ENCODE data around the gene EXOC8.

The EXOC8 gene

DNA sequence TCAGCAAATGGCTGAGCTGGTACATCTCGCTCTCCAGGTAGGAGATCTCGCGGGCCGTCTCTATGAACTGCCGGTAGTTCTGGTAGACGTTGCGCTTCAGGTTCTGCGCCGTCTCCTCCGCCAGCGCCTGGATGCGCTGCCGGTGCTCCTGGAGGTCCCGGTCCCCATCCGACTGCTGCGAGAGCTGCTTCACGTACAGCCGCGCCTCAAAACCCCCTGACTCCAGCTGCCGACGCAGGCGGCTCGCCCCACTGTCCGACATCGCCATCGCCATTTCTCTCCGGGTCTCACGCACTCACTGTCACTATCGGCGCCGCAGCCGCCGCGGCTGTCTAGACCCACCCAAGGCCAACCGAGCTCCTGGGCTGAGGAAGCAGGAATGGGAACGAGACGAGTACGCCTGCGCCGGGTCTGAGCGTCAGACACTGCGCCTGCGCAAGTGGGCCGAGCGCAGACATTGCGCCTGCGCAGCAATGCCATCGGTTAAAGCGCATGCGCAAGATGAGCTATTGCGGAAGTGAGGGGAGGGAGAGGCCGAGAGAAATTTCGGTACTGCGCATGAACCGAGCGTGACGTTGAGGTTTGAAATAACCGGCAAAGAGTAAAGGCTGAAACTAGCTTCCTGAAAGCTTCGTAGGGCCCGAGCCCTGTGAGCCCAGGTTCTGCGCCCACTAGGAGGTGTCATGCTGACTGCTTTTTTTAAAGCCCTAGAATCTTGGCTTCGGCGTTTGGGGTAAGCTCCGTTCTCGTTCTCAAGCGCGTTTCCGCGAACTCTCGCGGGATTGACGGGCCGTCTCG is at the start of gene EXOC8:
TSS of gene EXOC8 (minus strand) at position 381 of the 798 bp plus-strand sequence. CDS start at position 274, 107 bp downstream.
- DNase-seq, result peak; percentile 97 to 99

- no peak for DNase-seq
Observed at GRCh38 chr1:231386466-231386865, 48.8 kb upstream of the EXOC8 start.

GRCh38 chr1:231385416-231385748 is 47.7 kb upstream of the EXOC8 start:
- no peak for DNase-seq

DNA sequence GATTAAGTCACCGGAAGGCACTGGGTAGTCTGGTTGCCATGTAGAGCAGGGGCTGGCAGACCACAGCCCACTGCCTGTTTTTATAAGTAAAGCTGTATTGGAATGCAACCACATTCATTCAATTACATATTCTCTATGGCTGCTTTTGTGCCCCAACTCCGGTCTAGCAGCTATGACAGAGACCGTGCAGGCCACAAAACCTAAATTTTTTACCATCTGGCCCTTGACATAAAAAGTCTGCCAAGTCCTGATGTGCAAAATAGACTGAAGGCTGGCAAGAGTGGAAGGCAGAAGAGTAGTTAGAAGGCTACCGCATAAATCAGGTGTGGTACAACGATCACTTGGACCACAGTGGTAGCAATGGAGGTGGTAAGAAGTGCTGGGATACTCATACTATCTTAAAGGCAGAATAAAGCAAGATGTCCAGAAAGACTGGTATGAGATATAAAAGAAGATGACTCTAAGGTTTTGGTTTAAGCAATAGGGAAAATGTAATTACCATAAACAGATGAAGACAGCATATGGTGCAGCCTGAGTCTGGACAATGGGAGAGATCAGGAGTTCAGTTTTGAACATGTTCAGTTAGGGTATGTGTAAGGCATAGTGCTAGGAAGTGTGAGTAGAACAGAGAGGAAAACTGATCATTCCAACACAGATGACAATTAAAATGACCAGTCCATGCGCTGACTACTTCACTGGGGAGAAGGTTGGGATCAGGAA is 47.2 kb upstream of the EXOC8 start:
- DNase-seq, result no peak

- peak in 1 of 2 donors; percentile 15 for DNase-seq
Observed at GRCh38 chr1:231383159-231383860, 45.7 kb upstream of the EXOC8 start.

DNA sequence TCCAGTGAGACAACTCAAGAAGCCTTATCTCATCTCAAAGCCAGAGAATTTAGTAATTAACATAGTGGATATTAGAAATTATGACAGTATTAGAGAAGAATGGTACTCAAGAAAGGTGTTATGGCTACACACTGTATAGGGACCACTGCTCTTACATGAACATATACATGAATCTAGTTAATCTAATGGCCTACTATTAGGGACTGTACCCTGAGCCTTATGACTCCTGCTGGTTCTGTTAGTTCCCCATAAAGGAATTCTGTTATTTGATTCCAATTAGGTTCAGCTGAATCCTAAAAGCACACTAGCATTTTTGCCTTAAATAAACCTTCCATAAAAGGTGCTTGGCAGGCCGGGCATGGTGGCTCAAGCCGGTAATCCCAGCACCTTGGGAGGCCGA is 44.8 kb upstream of the EXOC8 start:
- DNase-seq, result no peak

- DNase-seq, result no peak
Observed at GRCh38 chr1:231381729-231382128, 44.1 kb upstream of the EXOC8 start.

DNA sequence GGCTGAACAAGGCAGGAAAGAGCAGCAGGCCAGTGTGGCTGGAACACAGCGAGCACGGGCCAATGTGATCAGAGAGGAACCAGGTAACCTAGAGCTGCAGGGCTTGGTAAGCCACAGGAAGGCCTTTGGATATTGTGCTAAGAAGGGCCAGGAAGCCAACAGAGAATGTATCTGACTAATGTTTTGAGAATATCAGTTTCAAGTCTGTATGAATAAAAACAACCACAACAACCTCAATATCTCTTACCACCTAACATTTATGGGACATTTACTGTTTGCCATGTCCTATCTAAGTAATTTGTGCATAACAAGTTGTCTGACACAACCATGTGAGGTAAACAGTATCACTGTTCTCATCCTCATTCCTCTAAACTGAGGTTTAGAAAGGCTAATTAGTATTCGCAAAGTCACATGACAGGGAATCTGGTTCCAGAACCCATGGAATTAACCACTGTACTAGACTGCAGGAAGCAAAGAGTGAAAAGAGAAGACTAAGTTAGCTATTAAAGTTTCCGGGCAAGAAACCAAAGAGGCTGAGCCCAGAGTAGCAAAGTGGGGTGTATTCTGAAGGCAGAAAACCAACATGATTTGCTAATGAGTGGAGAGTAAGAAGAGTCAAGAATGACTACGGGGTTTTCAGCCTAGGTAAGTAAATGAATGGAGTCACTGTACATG is 39.4 kb upstream of the EXOC8 start:
- no peak for DNase-seq

DNA sequence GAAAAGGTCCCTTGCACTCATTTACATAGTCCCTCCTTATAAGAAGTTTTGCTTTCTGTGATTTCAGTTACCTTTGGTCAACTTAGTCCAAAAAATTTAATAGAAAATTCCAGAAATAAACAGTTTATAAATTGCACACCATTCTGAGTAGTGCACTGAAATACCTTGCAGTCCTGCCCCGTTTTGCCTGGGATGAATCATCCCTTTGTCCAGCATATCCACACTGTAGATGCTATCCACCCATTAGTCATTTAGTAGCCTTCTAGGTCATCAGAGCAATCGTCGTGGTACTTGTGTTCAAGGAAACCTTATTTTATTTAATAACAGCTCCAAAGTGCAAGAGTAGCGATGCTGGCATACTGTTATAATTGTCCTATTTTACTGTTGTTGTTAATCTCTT is 38.4 kb upstream of the EXOC8 start:
- no peak for DNase-seq

DNA sequence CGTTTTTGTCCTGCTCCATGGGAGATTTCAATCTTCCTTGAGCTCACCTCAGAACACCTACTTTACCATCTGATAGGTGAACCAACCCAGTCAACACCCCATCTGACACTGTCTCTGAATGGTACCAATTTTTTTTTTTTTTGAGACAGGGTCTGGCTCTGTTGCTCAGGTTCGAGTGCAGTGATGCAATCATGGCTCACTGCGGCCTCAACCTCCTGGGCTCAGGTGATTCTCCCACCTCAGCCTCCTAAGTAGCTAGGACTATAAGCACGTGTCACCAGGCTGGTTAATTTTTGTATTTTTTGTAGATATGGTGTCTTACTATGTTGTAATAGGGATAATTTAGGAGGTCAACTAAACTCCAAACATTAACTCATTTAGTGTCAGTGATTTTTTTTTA is 36.7 kb upstream of the EXOC8 start:
- no peak for DNase-seq

- no peak for DNase-seq
Observed at GRCh38 chr1:231372501-231372900, 34.8 kb upstream of the EXOC8 start.

DNA sequence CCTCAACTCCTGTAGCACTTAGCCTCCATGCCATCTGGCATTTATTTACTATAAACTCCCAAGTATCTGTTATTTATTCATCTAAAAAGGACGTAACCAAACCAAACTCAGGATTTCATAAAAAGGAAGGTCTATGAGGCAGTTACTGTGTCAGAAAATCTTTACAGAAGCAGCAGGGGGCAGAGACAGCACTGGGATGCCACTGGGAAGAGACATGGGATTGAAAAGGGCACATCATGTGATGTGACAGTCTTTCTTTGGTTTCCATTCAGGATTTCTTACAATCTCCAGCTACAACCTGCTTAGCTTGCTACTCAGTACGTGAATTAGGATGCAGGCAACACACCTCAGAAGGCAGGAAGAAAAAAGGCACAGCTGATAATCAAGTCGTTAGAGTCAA is 31.6 kb upstream of the EXOC8 start:
- DNase-seq, result no peak

DNA sequence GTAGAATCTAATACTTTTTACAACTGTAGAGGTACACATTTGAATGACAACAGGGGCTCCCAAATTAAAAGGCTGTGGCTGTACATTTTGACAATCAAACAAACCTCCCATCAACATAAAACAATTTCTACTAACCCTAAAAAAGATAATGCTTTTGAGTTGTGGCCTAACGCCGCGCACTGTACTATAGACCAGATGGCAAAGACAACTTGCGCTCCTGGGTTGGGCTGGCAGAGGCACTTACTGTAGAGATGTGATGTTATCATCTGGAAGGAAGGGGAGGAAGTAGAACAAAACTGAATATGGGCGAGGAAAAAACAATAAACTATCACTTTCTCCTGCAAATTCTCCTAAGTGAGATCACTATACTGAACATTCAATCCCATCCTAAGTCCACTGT is 26.5 kb upstream of the EXOC8 start:
- no peak for DNase-seq

DNA sequence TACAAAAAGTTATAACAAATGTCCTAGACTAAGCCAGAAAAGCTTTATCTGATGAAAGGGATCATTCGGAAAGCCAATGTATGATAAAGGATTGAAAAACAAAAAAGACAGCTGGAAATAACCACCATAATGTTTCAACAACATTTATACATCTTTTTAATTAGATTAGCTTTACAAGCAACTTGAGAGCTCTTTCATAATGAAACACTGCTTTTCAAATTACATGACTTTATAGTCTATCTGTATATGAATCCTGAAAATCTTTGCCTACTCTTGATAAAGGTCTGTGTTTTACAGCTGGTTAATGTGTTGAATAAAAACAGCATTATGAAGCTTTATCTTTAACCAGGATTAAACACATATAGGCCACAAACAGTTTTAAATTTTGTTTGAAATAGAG is 26.0 kb upstream of the EXOC8 start:
- DNase-seq, result no peak

DNA sequence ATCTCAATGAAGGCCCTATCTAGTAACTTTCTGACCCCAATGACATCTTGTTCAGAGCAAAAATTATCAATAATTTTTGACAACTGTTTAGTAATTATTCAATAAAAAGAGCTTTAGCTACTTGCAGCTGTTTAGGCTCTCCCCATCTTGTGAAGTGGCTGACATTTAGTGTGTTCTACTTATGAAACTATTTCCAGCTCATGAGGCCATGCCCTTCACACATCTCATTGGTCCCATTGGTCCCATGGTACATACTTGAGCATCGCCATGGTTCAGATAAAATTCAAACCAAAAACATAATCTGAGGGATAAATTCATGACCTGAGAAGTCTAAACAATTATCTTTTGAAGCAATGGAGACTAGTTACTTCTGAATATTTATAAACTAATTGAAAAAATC is 24.7 kb upstream of the EXOC8 start:
- no peak for DNase-seq

GRCh38 chr1:231359113-231359512 is 21.5 kb upstream of the EXOC8 start:
- peak in 1 of 2 donors; percentile 23 for DNase-seq

GRCh38 chr1:231357831-231358354 is 20.2 kb upstream of the EXOC8 start:
- DNase-seq, result peak; percentile 40 to 69

GRCh38 chr1:231357187-231357772 is 19.6 kb upstream of the EXOC8 start:
- DNase-seq, result no peak

- DNase-seq, result no peak
Observed at GRCh38 chr1:231355171-231355570, 17.5 kb upstream of the EXOC8 start.

- no peak for DNase-seq
Observed at GRCh38 chr1:231354330-231355020, 16.8 kb upstream of the EXOC8 start.

DNA sequence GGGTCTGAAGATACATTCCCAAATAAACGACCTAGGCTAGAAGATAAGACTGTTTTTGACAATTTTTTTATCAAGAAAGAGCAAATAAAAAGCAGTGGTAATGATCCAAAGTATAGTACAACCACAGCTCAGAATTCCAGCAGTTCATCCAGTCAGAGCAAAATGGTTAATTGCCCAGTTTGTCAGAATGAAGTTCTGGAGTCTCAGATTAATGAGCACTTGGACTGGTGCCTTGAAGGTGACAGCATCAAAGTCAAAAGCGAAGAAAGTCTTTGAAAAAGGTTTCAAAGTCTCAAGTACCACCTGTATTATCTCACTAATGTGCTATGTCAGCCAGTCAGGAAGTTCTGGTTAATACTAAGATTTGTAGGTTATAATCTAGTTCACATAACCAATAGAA is 15.4 kb upstream of the EXOC8 start:
- DNase-seq, result no peak

DNA sequence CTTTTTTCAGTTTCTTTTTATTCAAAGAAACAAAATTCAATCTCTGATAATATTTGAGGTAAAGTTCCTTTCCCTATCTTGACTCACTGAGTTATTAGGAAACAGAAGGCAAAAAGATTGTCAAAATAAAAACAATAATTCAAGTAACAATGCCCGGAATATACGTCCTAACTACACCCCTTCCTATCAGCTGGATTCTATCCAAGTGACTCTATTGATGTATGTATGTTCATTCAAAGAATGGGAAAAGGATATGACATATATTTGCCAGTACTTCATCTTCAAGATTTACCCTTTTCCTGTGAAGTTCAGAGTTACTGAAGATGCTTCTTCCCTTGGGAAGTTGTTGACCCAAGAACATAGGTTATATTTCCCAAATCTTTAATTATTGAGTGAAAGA is 14.2 kb upstream of the EXOC8 start:
- DNase-seq, result no peak
